Measurements from ENCODE around the gene RAG2.

The RAG2 gene

DNA sequence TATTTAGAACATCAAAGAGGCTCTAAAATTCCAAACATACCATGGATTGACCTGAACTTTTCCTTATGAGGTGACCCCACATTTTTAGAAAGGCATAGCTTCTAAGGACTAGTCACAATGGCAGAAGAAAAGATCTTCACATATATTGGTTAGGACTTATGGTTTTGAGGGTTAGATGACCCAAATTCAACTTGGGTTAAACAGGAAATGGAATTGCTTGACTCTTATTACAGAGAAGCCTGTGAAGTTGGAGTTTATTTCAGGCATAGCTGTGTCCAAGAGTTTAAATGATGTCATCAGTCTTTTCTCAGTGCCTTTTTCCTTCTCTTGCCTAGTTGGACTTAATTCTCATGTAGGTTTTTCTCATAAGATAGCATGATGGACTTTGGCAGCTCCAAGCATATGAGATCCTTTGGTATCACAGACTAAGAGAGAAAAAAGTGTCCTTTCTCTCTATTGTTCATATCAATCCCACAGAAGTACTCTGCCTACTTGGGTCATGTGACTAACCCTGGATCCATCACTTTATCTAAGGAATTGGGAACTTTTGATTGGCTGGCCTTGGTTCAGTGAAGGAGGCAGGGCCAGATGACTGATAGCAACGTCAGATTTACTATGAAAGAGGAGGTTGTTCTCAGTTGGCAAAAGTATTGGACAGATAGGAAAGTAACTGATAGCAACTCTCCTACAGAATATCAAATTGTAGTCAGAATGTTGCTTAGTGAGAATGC, 47.5 kb downstream of the RAG2 start:
- no peak for DNase-seq (ENCODE audit: low spot score)
